MV-4-11 (cell line): ENCODE results near the gene TUBA4B.

ENCODE experiments used
- DNase-seq: peaks from one replicate; lab custom pipeline; 2025; lab: John Stamatoyannopoulos, UW

TUBA4B gene

GRCh38 chr2:219218732-219219701 lies 34.0 kb upstream of the TUBA4B start, which contains the start of gene ABCB6:
ABCB6 (minus strand) TSS chr2:219218958; CDS start chr2:219218673, 285 bp downstream.
- peak; percentile 39 for DNase-seq

- DNase-seq: no peak
These were observed 33.1 kb upstream of the TUBA4B start for GRCh38 chr2:219219784-219220532.

GRCh38 chr2:219220652-219221402 lies 32.2 kb upstream of the TUBA4B start:
- DNase-seq: no peak

- DNase-seq: no peak
These were observed 31.0 kb upstream of the TUBA4B start for GRCh38 chr2:219221957-219222518.

GRCh38 chr2:219223831-219224610 lies 29.0 kb upstream of the TUBA4B start:
- DNase-seq: no peak

GRCh38 chr2:219225350-219225749 lies 27.7 kb upstream of the TUBA4B start:
- peak; percentile 91 for DNase-seq

- peak; percentile 2 for DNase-seq
These were observed 24.8 kb upstream of the TUBA4B start for GRCh38 chr2:219228041-219228910.

- DNase-seq: no peak
These were observed 24.1 kb upstream of the TUBA4B start for GRCh38 chr2:219228911-219229304.

GRCh38 chr2:219229305-219230058 lies 23.6 kb upstream of the TUBA4B start, which contains the start of the genes ANKZF1 and ATG9A:
ANKZF1 (plus strand) TSS chr2:219229806; CDS start chr2:219230258, 452 bp downstream.
ATG9A (minus strand) TSS chr2:219229636; CDS start chr2:219228024, 1,612 bp downstream.
- peak; percentile 98 for DNase-seq

- DNase-seq: peak; percentile 6
These were observed 22.9 kb upstream of the TUBA4B start for GRCh38 chr2:219230059-219230540.

GRCh38 chr2:219234331-219234730 lies 18.7 kb upstream of the TUBA4B start:
- no peak for DNase-seq

- no peak for DNase-seq
These were observed 9.7 kb upstream of the TUBA4B start for GRCh38 chr2:219243291-219243761.

- no peak for DNase-seq
These were observed 8.3 kb upstream of the TUBA4B start for GRCh38 chr2:219244789-219245147.

GRCh38 chr2:219245148-219245898 lies 7.7 kb upstream of the TUBA4B start, which contains the start of the genes GLB1L and STK16:
GLB1L (minus strand) TSS chr2:219245444; CDS start chr2:219243573, 1,871 bp downstream.
STK16 (plus strand) TSS chr2:219245479; CDS start chr2:219246000, 521 bp downstream.
- DNase-seq: peak; percentile 87

- DNase-seq: no peak
These were observed 7.2 kb upstream of the TUBA4B start for GRCh38 chr2:219245899-219246230.

GRCh38 chr2:219246559-219246958 lies 6.5 kb upstream of the TUBA4B start:
- DNase-seq: no peak

GRCh38 chr2:219247678-219248642 lies 5.1 kb upstream of the TUBA4B start:
- peak; percentile 44 for DNase-seq
